VCaP (cell line): ENCODE measurements around the gene POC1B.
"Not testable (repeated sequence)": the region's sequence is repeated elsewhere in the genome, so short reads cannot be mapped to it uniquely, and the experiment has no call there.

Source experiments
- H3K27ac ChIP-seq: fragments of 450-650 bp; 2 replicates; pipeline ENCODE4 v1.5.1; 2017
- CTCF ChIP-seq: fragments of 450-650 bp; conservative IDR thresholded peaks from 2 replicates; pipeline ENCODE4 v1.5.1; 2017; ENCODE audit warnings: mild to moderate bottlenecking, moderate library complexity

Gene POC1B

GRCh38 chr12:89461190-89461589 lies 64.7 kb downstream of the POC1B start:
- peak overlapping the region; percentile 43 for H3K27ac ChIP-seq
- TF ChIP-seq CTCF: no peak

- H3K27ac ChIP-seq: not testable (repeated sequence)
- TF ChIP-seq CTCF: peak; percentile 32
These were observed 66.6 kb downstream of the POC1B start for GRCh38 chr12:89459279-89459678.

GRCh38 chr12:89456565-89456964 lies 69.3 kb downstream of the POC1B start:
- no peak for TF ChIP-seq CTCF
- no peak overlapping the region for H3K27ac ChIP-seq

- no peak overlapping the region for H3K27ac ChIP-seq
- no peak for TF ChIP-seq CTCF
These were observed 71.6 kb downstream of the POC1B start for GRCh38 chr12:89454080-89454848.

GRCh38 chr12:89453121-89453978 lies 72.5 kb downstream of the POC1B start:
- TF ChIP-seq CTCF: no peak
- H3K27ac ChIP-seq: no peak overlapping the region

- H3K27ac ChIP-seq: no peak overlapping the region
- TF ChIP-seq CTCF: no peak
These were observed 74.0 kb downstream of the POC1B start for GRCh38 chr12:89451841-89452251.

GRCh38 chr12:89450907-89451306 lies 74.9 kb downstream of the POC1B start:
- TF ChIP-seq CTCF: no peak
- H3K27ac ChIP-seq: no peak overlapping the region
